PC-9 (cell line): Measurements from ENCODE around the gene TSHZ3. TPM values are rescaled to one million over a fixed set of nuclear protein-coding genes. Genes with fewer than 3 reads are reported as not detected.

Experiments
- BruUV-seq: library from RNA; stranded (reverse); fragments of 400-500 nt; replicated peaks from 2 replicates; lab custom pipeline; 2021; lab: Mats Ljungman, UMichigan
- CTCF ChIA-PET: fragments of 300-600 bp; sonication (Branson Sonifier 250); formaldehyde crosslinking; loops from one replicate; lab custom pipeline; 2022; ENCODE audit warnings: antibody characterized with exemption; lab: Charles Lee
- POLR2A ChIA-PET: fragments of 300-600 bp; sonication (Branson Sonifier 250); formaldehyde crosslinking; loops from one replicate; lab custom pipeline; 2022; ENCODE audit warnings: antibody characterized with exemption; ENCODE audit not compliant: unreplicated experiment; lab: Charles Lee
- DNase-seq, 2 experiments: peaks; one replicate each; pipeline versions ENCODE4 v3.0.0 to v3.0.0-alpha.2; 2015 to 2022; ENCODE audit warnings: mixed read lengths in 1 of 2
- H2AFZ ChIP-seq: fragments of 200-600 bp; sonication (generic); 2 replicates; pipeline ENCODE4 v1.8.1; 2017; ENCODE audit warnings: antibody characterized with exemption
- H3F3A ChIP-seq: fragments of 200-600 bp; sonication (generic); 2 replicates; pipeline ENCODE4 v1.8.1; 2017; ENCODE audit warnings: antibody characterized with exemption, mild to moderate bottlenecking, low read depth; ENCODE audit not compliant: insufficient read depth
- H3K27ac ChIP-seq: fragments of 200-600 bp; sonication (generic); 2 replicates; pipeline ENCODE4 v1.6.1; 2016; ENCODE audit warnings: mixed run types
- H3K27me3 ChIP-seq: fragments of 200-600 bp; sonication (generic); 2 replicates; pipeline ENCODE4 v1.6.1; 2016; ENCODE audit warnings: low read depth, mixed run types; ENCODE audit not compliant: insufficient read depth
- H3K36me3 ChIP-seq: fragments of 200-600 bp; sonication (generic); 2 replicates; pipeline ENCODE4 v1.6.1; 2016; ENCODE audit warnings: low read depth, mixed run types
- H3K4me1 ChIP-seq: fragments of 200-600 bp; sonication (generic); replicated peaks from 2 replicates; pipeline ENCODE4 v1.6.1; 2016; ENCODE audit warnings: mixed run types; ENCODE audit not compliant: insufficient read depth
- H3K4me2 ChIP-seq: fragments of 200-600 bp; sonication (generic); 2 replicates; pipeline ENCODE4 v1.6.1; 2017; ENCODE audit warnings: mixed run types
- H3K4me3 ChIP-seq: fragments of 200-600 bp; sonication (generic); 2 replicates; pipeline ENCODE4 v1.6.1; 2016; ENCODE audit warnings: mixed run types
- H3K79me2 ChIP-seq: fragments of 200-600 bp; sonication (generic); 2 replicates; pipeline ENCODE4 v1.6.1; 2017; ENCODE audit warnings: low read depth, mixed run types
- H3K9me2 ChIP-seq: fragments of 200-600 bp; sonication (generic); 2 replicates; pipeline ENCODE4 v1.8.1; 2017; ENCODE audit warnings: mild to moderate bottlenecking; ENCODE audit not compliant: insufficient read depth
- H3K9me3 ChIP-seq: fragments of 200-600 bp; sonication (generic); 2 replicates; pipeline ENCODE4 v1.8.1; 2016; ENCODE audit warnings: low read depth; ENCODE audit not compliant: insufficient read depth
- H4K20me1 ChIP-seq: fragments of 200-600 bp; sonication (generic); 2 replicates; pipeline ENCODE4 v1.8.1; 2017; ENCODE audit not compliant: insufficient read depth
- EZH2 ChIP-seq: fragments of 200-600 bp; sonication (generic); IDR thresholded peaks from 2 replicates; pipeline ENCODE4 v1.8.0; 2017; ENCODE audit warnings: antibody characterized with exemption, low read depth
- intact Hi-C: fragments of 100-400 bp; cut with micrococcal nuclease; formaldehyde crosslinking; loops from one replicate; pipeline ENCODE4 v1.10.0; 2022; ENCODE audit not compliant: unreplicated experiment
- total RNA-seq: library from RNA; stranded (reverse); gene quantifications from 2 replicates; pipeline ENCODE4 v1.2.3, GENCODE V29; 2021
- TF ChIP-seq, protein P1 (sequence below): fragments of 200-600 bp; sonication (generic); conservative IDR thresholded peaks from 2 replicates; pipeline ENCODE4 v1.6.1; 2017; ENCODE audit warnings: mixed run types, antibody characterized with exemption, mild to moderate bottlenecking, moderate library complexity

The TSHZ3 gene
- total RNA-seq, 1 experiment from 2014 or later = not detected

DNA sequence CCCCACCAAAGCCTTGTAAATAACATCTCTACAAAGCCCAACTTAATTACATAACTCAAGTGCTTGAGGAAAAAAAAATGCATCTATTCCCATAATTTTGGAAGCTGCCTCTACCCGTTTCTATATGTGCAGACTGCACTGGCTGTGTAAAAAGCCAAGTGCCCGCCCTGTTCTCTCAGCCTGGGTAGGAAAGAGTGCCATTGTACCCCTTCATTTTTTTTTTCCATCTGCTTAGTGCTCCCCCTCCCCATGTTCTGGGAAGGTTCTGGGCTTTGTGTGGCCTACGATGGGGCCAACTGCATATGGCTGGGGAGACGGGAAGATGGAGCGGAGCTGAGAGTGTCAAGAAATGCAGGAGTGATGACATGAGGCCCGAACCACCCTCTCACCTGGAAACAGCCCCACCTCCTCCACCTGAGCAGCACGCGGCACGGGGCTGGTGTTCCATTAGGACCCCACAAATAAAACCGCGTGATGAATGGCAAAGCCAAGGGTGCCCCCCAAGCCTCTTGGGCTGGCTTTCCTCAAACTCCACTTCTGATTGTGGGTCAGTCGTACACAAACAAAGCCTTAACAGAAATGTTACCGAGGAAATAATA, 42.1 kb downstream of the TSHZ3 start:
- H4K20me1 ChIP-seq = no peaks in the 10 kb centered on the region
- TF ChIP-seq, protein P1, sequence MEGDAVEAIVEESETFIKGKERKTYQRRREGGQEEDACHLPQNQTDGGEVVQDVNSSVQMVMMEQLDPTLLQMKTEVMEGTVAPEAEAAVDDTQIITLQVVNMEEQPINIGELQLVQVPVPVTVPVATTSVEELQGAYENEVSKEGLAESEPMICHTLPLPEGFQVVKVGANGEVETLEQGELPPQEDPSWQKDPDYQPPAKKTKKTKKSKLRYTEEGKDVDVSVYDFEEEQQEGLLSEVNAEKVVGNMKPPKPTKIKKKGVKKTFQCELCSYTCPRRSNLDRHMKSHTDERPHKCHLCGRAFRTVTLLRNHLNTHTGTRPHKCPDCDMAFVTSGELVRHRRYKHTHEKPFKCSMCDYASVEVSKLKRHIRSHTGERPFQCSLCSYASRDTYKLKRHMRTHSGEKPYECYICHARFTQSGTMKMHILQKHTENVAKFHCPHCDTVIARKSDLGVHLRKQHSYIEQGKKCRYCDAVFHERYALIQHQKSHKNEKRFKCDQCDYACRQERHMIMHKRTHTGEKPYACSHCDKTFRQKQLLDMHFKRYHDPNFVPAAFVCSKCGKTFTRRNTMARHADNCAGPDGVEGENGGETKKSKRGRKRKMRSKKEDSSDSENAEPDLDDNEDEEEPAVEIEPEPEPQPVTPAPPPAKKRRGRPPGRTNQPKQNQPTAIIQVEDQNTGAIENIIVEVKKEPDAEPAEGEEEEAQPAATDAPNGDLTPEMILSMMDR = no peak
- no peak for TF ChIP-seq EZH2
- H3K9me2 ChIP-seq = no peaks in the 10 kb centered on the region
- H3K9me3 ChIP-seq = no peaks in the 10 kb centered on the region
- no peak overlapping the region for H3K27ac ChIP-seq
- DNase-seq = no peak
- CTCF ChIA-PET = no interaction called here
- H3K4me2 ChIP-seq = no peak overlapping the region
- peaks cover 74% of the 10 kb centered on the region for H3K27me3 ChIP-seq
- no peaks in the 10 kb centered on the region for H3F3A ChIP-seq
- no peaks in the 10 kb centered on the region for H3K79me2 ChIP-seq
- POLR2A ChIA-PET = no interaction called here
- H3K4me3 ChIP-seq = no peak overlapping the region
- no peak overlapping the region for H2AFZ ChIP-seq
- H3K36me3 ChIP-seq = no peaks in the 10 kb centered on the region
- no peaks in the 10 kb centered on the region for H3K4me1 ChIP-seq
- intact Hi-C loops = no loop called here
- BruUV-seq = no TSS peak

DNA sequence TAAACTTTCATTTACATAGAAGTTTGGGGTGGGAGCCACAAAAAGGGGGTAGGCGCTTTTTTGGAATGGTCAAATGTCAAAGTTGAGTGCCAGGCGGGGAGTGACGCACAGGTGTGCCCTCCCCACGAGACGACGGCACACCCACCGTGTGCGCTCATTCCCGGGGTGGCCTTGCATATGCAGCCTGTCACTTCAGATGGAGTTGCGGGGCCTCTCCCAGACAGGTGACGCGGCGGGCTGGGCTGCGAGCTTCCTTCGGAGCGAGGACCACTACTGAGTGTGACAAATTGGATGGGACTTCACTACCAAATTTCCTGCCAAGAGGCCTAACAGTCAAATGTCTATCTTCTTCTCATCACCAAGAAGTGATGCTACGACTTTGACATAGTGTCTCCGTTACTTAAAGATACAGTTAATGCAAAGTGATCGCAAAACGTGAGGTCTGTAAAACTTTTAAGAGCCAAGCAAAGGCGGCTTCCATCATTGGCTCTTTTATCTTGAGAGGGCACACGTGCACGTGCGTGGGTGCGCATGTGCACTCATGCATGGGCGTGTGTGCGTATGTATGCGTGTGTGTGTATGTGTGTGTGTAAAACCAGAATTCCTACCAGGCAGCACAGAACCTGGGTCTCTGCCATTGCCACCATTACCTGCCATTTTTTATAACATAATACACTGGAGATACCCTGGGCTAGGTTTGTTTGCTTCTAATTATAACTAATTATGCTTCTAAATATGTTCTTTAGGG, 43.1 kb downstream of the TSHZ3 start:
- DNase-seq = no peak
- ChIA-PET POLR2A (no interaction called here), CTCF (no interaction called here)
- no peaks in the 10 kb centered on the region for H3F3A ChIP-seq
- H3K9me2 ChIP-seq = no peaks in the 10 kb centered on the region
- no peak overlapping the region for H3K27ac ChIP-seq
- no peaks in the 10 kb centered on the region for H3K79me2 ChIP-seq
- intact Hi-C loops = no loop called here
- no peaks in the 10 kb centered on the region for H3K4me1 ChIP-seq
- no peaks in the 10 kb centered on the region for H4K20me1 ChIP-seq
- TF ChIP-seq EZH2 = no peak
- TF ChIP-seq, protein P1 = no peak
- no TSS peak for BruUV-seq
- no peak overlapping the region for H3K4me3 ChIP-seq
- no peak overlapping the region for H3K4me2 ChIP-seq
- no peak overlapping the region for H2AFZ ChIP-seq
- H3K27me3 ChIP-seq = peaks cover 73% of the 10 kb centered on the region
- no peaks in the 10 kb centered on the region for H3K36me3 ChIP-seq
- no peaks in the 10 kb centered on the region for H3K9me3 ChIP-seq

DNA sequence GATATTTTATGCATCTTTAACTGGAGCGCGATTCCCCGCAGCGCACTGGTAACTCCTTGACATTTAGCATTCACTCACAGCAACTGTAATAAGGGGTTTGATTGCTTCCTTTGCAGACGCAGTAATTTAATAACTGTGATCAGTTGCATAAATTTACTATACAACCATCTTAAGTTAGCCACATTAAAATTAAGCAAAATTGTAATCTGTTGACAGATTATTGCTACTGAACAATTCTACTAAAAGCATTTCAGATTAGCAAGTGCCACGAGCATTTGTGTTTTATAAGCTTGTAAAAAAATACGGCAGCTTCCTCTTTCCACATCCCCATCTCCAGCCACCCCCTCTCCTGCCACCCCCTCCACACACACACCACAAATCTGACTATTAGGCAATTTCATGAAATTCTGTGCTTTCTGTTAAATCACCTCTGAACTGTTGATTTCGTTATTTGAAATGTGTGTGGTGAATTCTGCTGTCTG, 44.4 kb downstream of the TSHZ3 start:
- ChIA-PET POLR2A (interaction anchor here (0.7 kb wide), 1 partner anchor 67 kb away, joined by 8 read pairs; no protein-coding TSS in a partner anchor), CTCF (no interaction called here)
- H3F3A ChIP-seq = no peaks in the 10 kb centered on the region
- H4K20me1 ChIP-seq = no peaks in the 10 kb centered on the region
- no peaks in the 10 kb centered on the region for H3K4me1 ChIP-seq
- no peaks in the 10 kb centered on the region for H3K36me3 ChIP-seq
- no peak overlapping the region for H3K4me2 ChIP-seq
- no peak for DNase-seq
- no peak overlapping the region for H3K27ac ChIP-seq
- H3K4me3 ChIP-seq = no peak overlapping the region
- no TSS peak for BruUV-seq
- H3K9me2 ChIP-seq = no peaks in the 10 kb centered on the region
- peaks cover 72% of the 10 kb centered on the region for H3K27me3 ChIP-seq
- intact Hi-C loops = no loop called here
- no peaks in the 10 kb centered on the region for H3K9me3 ChIP-seq
- TF ChIP-seq, protein P1 = no peak
- TF ChIP-seq EZH2 = no peak
- H3K79me2 ChIP-seq = no peaks in the 10 kb centered on the region
- H2AFZ ChIP-seq = no peak overlapping the region
